ENCODE data around the gene OTOP2.
A peak's percentile ranks its signal among the peaks of the same experiment; 100 is the strongest.

The OTOP2 gene

GRCh38 chr17:74916851-74917199, 7.2 kb upstream of the OTOP2 start:
- TF ChIP-seq POLR2A (IDR thresholded peaks at IDR 0.05; ENCODE audit: low read depth, low read length) (no peak), PAX5 (IDR thresholded peaks at IDR 0.05; ENCODE audit: insufficient read depth, low read length, severe bottlenecking) (no peak), POU2F2 (IDR thresholded peaks at IDR 0.05; ENCODE audit: low read depth, low read length) (no peak), SPI1 (IDR thresholded peaks at IDR 0.05; ENCODE audit: low read depth, low read length) (no peak), POLR2AphosphoS5 (IDR thresholded peaks at IDR 0.05; ENCODE audit: low read depth, low read length) (no peak), TAF1 (IDR thresholded peaks at IDR 0.05; ENCODE audit: low read depth, low read length) (no peak)
- FAIRE-seq (peak; percentile 23), DNase-seq (ENCODE audit: insufficient read length, low spot score) (no peak)

DNA sequence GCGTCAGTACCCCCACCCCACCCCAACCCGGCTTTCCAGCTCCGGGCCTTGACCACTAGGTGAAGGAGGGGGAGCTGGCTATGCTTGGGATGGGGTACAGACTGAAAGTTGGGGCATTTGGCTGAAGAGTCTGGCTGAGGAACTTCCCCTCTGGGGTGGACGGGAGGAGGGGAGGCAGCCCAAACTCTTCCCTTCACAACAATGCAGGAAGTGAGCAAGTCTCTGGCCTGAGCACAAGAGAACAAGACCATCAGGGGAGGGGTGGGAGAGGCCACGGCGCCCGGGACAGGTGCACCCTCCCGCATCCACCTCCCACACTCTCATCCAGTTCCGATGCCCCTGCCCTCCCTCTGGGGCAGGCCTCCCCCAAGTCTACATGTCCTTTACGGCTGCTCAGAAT, 6.6 kb upstream of the OTOP2 start:
- no peak for DNase-seq (ENCODE audit: insufficient read length, low spot score)
- TF ChIP-seq POU2F2 (IDR thresholded peaks at IDR 0.05; ENCODE audit: low read depth, low read length), result no peak
- no peak for TF ChIP-seq TAF1 (IDR thresholded peaks at IDR 0.05; ENCODE audit: low read depth, low read length)
- no peak for TF ChIP-seq POLR2AphosphoS5 (IDR thresholded peaks at IDR 0.05; ENCODE audit: low read depth, low read length)
- TF ChIP-seq POLR2A (IDR thresholded peaks at IDR 0.05; ENCODE audit: low read depth, low read length), result no peak
- no peak for FAIRE-seq

- no peak for DNase-seq (ENCODE audit: insufficient read length, low spot score)
- TF ChIP-seq POLR2A (IDR thresholded peaks at IDR 0.05; ENCODE audit: low read depth, low read length) (no peak), SPI1 (IDR thresholded peaks at IDR 0.05; ENCODE audit: low read depth, low read length) (no peak), POU2F2 (IDR thresholded peaks at IDR 0.05; ENCODE audit: low read depth, low read length) (no peak), PAX5 (IDR thresholded peaks at IDR 0.05; ENCODE audit: insufficient read depth, low read length, severe bottlenecking) (no peak), POLR2AphosphoS5 (IDR thresholded peaks at IDR 0.05; ENCODE audit: low read depth, low read length) (no peak), TAF1 (IDR thresholded peaks at IDR 0.05; ENCODE audit: low read depth, low read length) (no peak)
- FAIRE-seq, result no peak
Observed at GRCh38 chr17:74918906-74919305, 5.2 kb upstream of the OTOP2 start.

GRCh38 chr17:74919440-74920305, 4.4 kb upstream of the OTOP2 start:
- FAIRE-seq, result no peak
- no peak for DNase-seq (ENCODE audit: insufficient read length, low spot score)
- TF ChIP-seq TAF1 (IDR thresholded peaks at IDR 0.05; ENCODE audit: low read depth, low read length), result no peak
- TF ChIP-seq POU2F2 (IDR thresholded peaks at IDR 0.05; ENCODE audit: low read depth, low read length), result no peak
- TF ChIP-seq POLR2AphosphoS5 (IDR thresholded peaks at IDR 0.05; ENCODE audit: low read depth, low read length), result no peak
- TF ChIP-seq SPI1 (IDR thresholded peaks at IDR 0.05; ENCODE audit: low read depth, low read length), result no peak
- TF ChIP-seq POLR2A (IDR thresholded peaks at IDR 0.05; ENCODE audit: low read depth, low read length), result no peak
- TF ChIP-seq PAX5 (IDR thresholded peaks at IDR 0.05; ENCODE audit: insufficient read depth, low read length, severe bottlenecking), result no peak

GRCh38 chr17:74920306-74920620, 3.8 kb upstream of the OTOP2 start:
- FAIRE-seq, result no peak
- TF ChIP-seq POLR2AphosphoS5 (IDR thresholded peaks at IDR 0.05; ENCODE audit: low read depth, low read length), result no peak
- TF ChIP-seq POLR2A (IDR thresholded peaks at IDR 0.05; ENCODE audit: low read depth, low read length), result no peak
- no peak for TF ChIP-seq SPI1 (IDR thresholded peaks at IDR 0.05; ENCODE audit: low read depth, low read length)
- no peak for TF ChIP-seq PAX5 (IDR thresholded peaks at IDR 0.05; ENCODE audit: insufficient read depth, low read length, severe bottlenecking)
- TF ChIP-seq TAF1 (IDR thresholded peaks at IDR 0.05; ENCODE audit: low read depth, low read length), result no peak
- TF ChIP-seq POU2F2 (IDR thresholded peaks at IDR 0.05; ENCODE audit: low read depth, low read length), result no peak
- no peak for DNase-seq (ENCODE audit: insufficient read length, low spot score)

DNA sequence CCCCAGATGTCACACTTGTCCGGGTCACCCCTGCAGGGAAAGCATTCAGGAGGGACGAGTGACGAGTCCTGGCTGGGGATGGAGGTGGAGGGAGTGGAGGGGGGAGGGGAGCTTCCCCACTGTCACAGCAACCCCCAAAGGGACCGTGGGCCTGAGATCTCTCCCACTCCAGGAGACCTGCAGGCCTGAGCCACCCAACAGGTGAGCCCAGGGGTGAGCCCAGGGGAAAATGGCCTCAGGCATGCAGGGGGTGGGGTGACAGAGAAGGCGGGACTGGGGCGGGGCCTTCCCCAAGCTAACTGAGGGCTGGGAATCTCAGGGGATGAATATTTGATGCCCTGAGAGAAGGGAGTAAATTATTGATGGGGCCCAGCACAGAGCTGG, 3.4 kb upstream of the OTOP2 start:
- FAIRE-seq (no peak), DNase-seq (ENCODE audit: insufficient read length, low spot score) (no peak)
- TF ChIP-seq POLR2A (IDR thresholded peaks at IDR 0.05; ENCODE audit: low read depth, low read length), result no peak
- no peak for TF ChIP-seq TAF1 (IDR thresholded peaks at IDR 0.05; ENCODE audit: low read depth, low read length)
- TF ChIP-seq PAX5 (IDR thresholded peaks at IDR 0.05; ENCODE audit: insufficient read depth, low read length, severe bottlenecking), result no peak
- TF ChIP-seq POU2F2 (IDR thresholded peaks at IDR 0.05; ENCODE audit: low read depth, low read length), result no peak
- no peak for TF ChIP-seq POLR2AphosphoS5 (IDR thresholded peaks at IDR 0.05; ENCODE audit: low read depth, low read length)
- no peak for TF ChIP-seq SPI1 (IDR thresholded peaks at IDR 0.05; ENCODE audit: low read depth, low read length)

DNA sequence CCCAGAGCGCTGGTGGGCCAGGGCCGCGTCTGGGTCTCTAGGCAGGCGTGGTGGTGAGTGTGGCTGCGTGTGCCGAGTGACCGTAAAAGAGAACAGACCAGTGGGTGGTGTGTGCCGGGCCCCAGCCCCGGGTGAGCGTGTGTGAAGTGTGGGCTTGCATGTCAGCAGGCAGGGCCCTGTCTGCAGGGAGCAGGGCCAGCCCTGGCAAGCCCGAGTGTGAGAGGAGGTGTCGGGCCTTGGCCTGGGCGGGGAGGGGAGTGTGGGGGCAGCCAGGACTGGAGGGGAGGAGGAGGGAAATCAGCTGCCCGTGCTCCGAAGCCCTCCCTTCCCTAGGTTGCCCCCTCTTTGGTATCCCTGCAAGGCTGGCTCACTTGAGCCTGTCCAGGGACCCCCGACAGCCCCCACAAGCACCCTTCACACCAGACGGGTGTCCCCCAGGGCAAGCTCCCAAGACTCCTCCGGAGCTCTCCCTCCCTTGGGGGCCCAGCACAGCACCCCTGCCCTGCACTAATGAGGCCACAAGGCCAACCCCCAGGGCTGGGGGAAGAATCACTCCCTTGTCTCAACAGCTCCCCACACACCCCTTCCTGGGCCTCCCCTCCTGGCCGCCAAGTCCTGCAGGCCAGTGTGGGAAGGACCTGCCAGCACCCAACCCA, 2.9 kb upstream of the OTOP2 start:
- no peak for DNase-seq (ENCODE audit: insufficient read length, low spot score)
- TF ChIP-seq PAX5 (IDR thresholded peaks at IDR 0.05; ENCODE audit: insufficient read depth, low read length, severe bottlenecking) (no peak), TAF1 (IDR thresholded peaks at IDR 0.05; ENCODE audit: low read depth, low read length) (no peak), POLR2AphosphoS5 (IDR thresholded peaks at IDR 0.05; ENCODE audit: low read depth, low read length) (no peak), SPI1 (IDR thresholded peaks at IDR 0.05; ENCODE audit: low read depth, low read length) (no peak), POLR2A (IDR thresholded peaks at IDR 0.05; ENCODE audit: low read depth, low read length) (no peak), POU2F2 (IDR thresholded peaks at IDR 0.05; ENCODE audit: low read depth, low read length) (no peak)
- FAIRE-seq, result no peak

- TF ChIP-seq POU2F2 (IDR thresholded peaks at IDR 0.05; ENCODE audit: low read depth, low read length) (no peak), TAF1 (IDR thresholded peaks at IDR 0.05; ENCODE audit: low read depth, low read length) (no peak), SPI1 (IDR thresholded peaks at IDR 0.05; ENCODE audit: low read depth, low read length) (no peak), PAX5 (IDR thresholded peaks at IDR 0.05; ENCODE audit: insufficient read depth, low read length, severe bottlenecking) (no peak), POLR2AphosphoS5 (IDR thresholded peaks at IDR 0.05; ENCODE audit: low read depth, low read length) (no peak), POLR2A (IDR thresholded peaks at IDR 0.05; ENCODE audit: low read depth, low read length) (no peak)
- DNase-seq (ENCODE audit: insufficient read length, low spot score), result no peak
- FAIRE-seq, result no peak
Observed at GRCh38 chr17:74921769-74922168, 2.3 kb upstream of the OTOP2 start.

DNA sequence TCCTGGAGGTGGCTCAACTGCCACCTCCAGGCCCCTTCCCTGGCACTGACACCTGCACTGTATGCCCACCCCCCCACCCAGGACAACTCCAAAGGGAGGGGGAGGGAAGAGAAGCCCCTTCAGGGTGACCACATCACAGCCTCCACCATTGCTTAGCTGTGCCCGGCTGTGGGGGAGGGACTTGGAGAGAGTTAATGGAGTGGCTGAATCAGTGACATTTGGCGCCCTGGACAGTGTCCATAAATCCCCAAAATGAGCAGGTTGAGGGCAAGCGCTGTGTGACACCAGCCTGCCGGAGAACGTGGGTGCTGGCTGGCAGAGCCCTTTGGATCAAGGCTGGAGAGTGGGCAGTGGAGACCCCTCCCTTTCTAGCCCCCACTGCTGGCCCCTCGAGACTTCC, 1.9 kb upstream of the OTOP2 start:
- no peak for DNase-seq (ENCODE audit: insufficient read length, low spot score)
- FAIRE-seq, result no peak
- TF ChIP-seq POLR2AphosphoS5 (IDR thresholded peaks at IDR 0.05; ENCODE audit: low read depth, low read length) (no peak), SPI1 (IDR thresholded peaks at IDR 0.05; ENCODE audit: low read depth, low read length) (no peak), POLR2A (IDR thresholded peaks at IDR 0.05; ENCODE audit: low read depth, low read length) (no peak), TAF1 (IDR thresholded peaks at IDR 0.05; ENCODE audit: low read depth, low read length) (no peak), POU2F2 (IDR thresholded peaks at IDR 0.05; ENCODE audit: low read depth, low read length) (no peak), PAX5 (IDR thresholded peaks at IDR 0.05; ENCODE audit: insufficient read depth, low read length, severe bottlenecking) (no peak)

All from GM12891 (cell line).